HG03097 (cell line): ENCODE data around the gene CARD10.
"Not testable (repeated sequence)": the region's sequence is repeated elsewhere in the genome, so short reads cannot be mapped to it uniquely, and the experiment has no call there.

Experiments used
- ATAC-seq: cut with Tn5 transposase; IDR thresholded peaks from one replicate; pipeline ENCODE4 v1.9.1; 2021; ENCODE audit not compliant: unreplicated experiment, low FRiP score

The CARD10 gene

GRCh38 chr22:37557321-37558001 lies 38.2 kb upstream of the CARD10 start:
- ATAC-seq = no peak

GRCh38 chr22:37556710-37557109 lies 37.5 kb upstream of the CARD10 start:
- no peak for ATAC-seq

- no peak for ATAC-seq
These were observed 35.8 kb upstream of the CARD10 start for GRCh38 chr22:37555029-37555428.

- ATAC-seq = no peak
These were observed 34.5 kb upstream of the CARD10 start for GRCh38 chr22:37553725-37554124.

GRCh38 chr22:37552524-37553163 lies 33.4 kb upstream of the CARD10 start:
- ATAC-seq = no peak

GRCh38 chr22:37551981-37552380 lies 32.8 kb upstream of the CARD10 start:
- ATAC-seq = no peak

- ATAC-seq = not testable (repeated sequence)
These were observed 31.7 kb upstream of the CARD10 start for GRCh38 chr22:37550921-37551320.

GRCh38 chr22:37549704-37550059 lies 30.5 kb upstream of the CARD10 start:
- ATAC-seq = no peak

- ATAC-seq = no peak
These were observed 28.1 kb upstream of the CARD10 start for GRCh38 chr22:37547251-37547741.

GRCh38 chr22:37546437-37547250 lies 27.4 kb upstream of the CARD10 start:
- no peak for ATAC-seq

GRCh38 chr22:37545703-37546436 lies 26.7 kb upstream of the CARD10 start:
- ATAC-seq = no peak

GRCh38 chr22:37544955-37545702 lies 25.9 kb upstream of the CARD10 start:
- no peak for ATAC-seq

- no peak for ATAC-seq
These were observed 23.7 kb upstream of the CARD10 start for GRCh38 chr22:37542959-37543358.

GRCh38 chr22:37542416-37542815 lies 23.2 kb upstream of the CARD10 start:
- ATAC-seq = not testable (repeated sequence)

- not testable (repeated sequence) for ATAC-seq
These were observed 20.6 kb upstream of the CARD10 start for GRCh38 chr22:37539790-37540189.

GRCh38 chr22:37538590-37539357 lies 19.6 kb upstream of the CARD10 start:
- peak; percentile 71 for ATAC-seq

GRCh38 chr22:37535159-37535558 lies 15.9 kb upstream of the CARD10 start:
- no peak for ATAC-seq

- ATAC-seq = no peak
These were observed 15.2 kb upstream of the CARD10 start for GRCh38 chr22:37534445-37534844.

GRCh38 chr22:37533995-37534394 lies 14.8 kb upstream of the CARD10 start:
- no peak for ATAC-seq
